CD4-positive, alpha-beta T cell (primary cell): ENCODE results near the gene SUPT6H. TPM values are rescaled to one million over a fixed set of nuclear protein-coding genes. Genes with fewer than 3 reads are reported as not detected.

Experiments used
- ATAC-seq: fragments of 200-7000 bp; cut with Tn5 transposase; one replicate; pipeline ENCODE4 v1.10.0; 2022; ENCODE audit warnings: mild to moderate bottlenecking; ENCODE audit not compliant: poor library complexity
- CTCF ChIA-PET: fragments of 350-600 bp; sonication (Branson Sonifier 250); formaldehyde crosslinking; loops from one replicate; lab custom pipeline; 2021; ENCODE audit warnings: antibody characterized with exemption, inconsistent platforms; lab: Charles Lee
- POLR2A ChIA-PET: fragments of 350-600 bp; sonication (Branson Sonifier 250); formaldehyde crosslinking; loops from one replicate; lab custom pipeline; 2021; ENCODE audit warnings: antibody characterized with exemption, inconsistent platforms; lab: Charles Lee
- DNase-seq, 14 experiments: peaks; one replicate each; pipeline ENCODE4 v3.0.0-alpha.2; 2013 to 2020; ENCODE audit warnings: mixed read lengths in 2 of 14
- H3K27ac ChIP-seq, 2 donors: one replicate each; pipeline versions ENCODE4 v1.5.1 to v1.7.0; 2013; ENCODE audit warnings: low read length in 2 of 2, low read depth in 1 of 2, mild to moderate bottlenecking in 1 of 2
- H3K27me3 ChIP-seq, 2 experiments: 1 replicate in 1 of 2; 2 replicates in 1 of 2; pipeline versions ENCODE4 v1.6.1 to v1.7.0; 2013; ENCODE audit warnings: low read length in 2 of 2, control low read depth in 1 of 2, mild to moderate bottlenecking in 1 of 2, moderate library complexity in 1 of 2; ENCODE audit not compliant: insufficient read depth in 2 of 2, control insufficient read depth in 1 of 2
- H3K36me3 ChIP-seq: one replicate; pipeline ENCODE4 v1.6.1; 2013; ENCODE audit warnings: low read length, control low read depth; ENCODE audit not compliant: insufficient read depth
- H3K4me1 ChIP-seq: one replicate; pipeline ENCODE4 v1.6.1; 2013; ENCODE audit warnings: low read length, control low read depth; ENCODE audit not compliant: insufficient read depth
- H3K4me3 ChIP-seq: one replicate; pipeline ENCODE4 v1.5.1; 2013; ENCODE audit warnings: mild to moderate bottlenecking, low read length, moderate library complexity
- H3K9me3 ChIP-seq, 2 experiments: 1 replicate in 1 of 2; 2 replicates in 1 of 2; pipeline versions ENCODE4 v1.6.1 to v1.7.0; 2013; ENCODE audit warnings: low read length in 2 of 2, mild to moderate bottlenecking in 2 of 2, control low read depth in 1 of 2, moderate library complexity in 1 of 2; ENCODE audit not compliant: control insufficient read depth in 1 of 2, insufficient read depth in 1 of 2
- H3K27ac Mint-ChIP-seq: one replicate; pipeline ENCODE4 v1.8.0; 2020; ENCODE audit warnings: mixed read lengths
- H3K27me3 Mint-ChIP-seq: one replicate; pipeline ENCODE4 v1.8.0; 2021; ENCODE audit warnings: mixed read lengths
- H3K36me3 Mint-ChIP-seq: one replicate; pipeline ENCODE4 v1.8.0; 2021; ENCODE audit warnings: low read depth, mixed read lengths
- H3K4me1 Mint-ChIP-seq: one replicate; pipeline ENCODE4 v1.8.0; 2021; ENCODE audit warnings: low read depth, mixed read lengths
- H3K4me3 Mint-ChIP-seq: one replicate; pipeline ENCODE4 v1.8.0; 2020; ENCODE audit warnings: mild to moderate bottlenecking, mixed read lengths
- H3K9me3 Mint-ChIP-seq: one replicate; pipeline ENCODE4 v1.8.0; 2020; ENCODE audit warnings: mixed read lengths
- CTCF ChIP-seq: fragments of 200-600 bp; IDR thresholded peaks from one replicate; pipeline ENCODE4 v1.8.0; 2022; ENCODE audit warnings: antibody characterized with exemption, mild to moderate bottlenecking
- intact Hi-C, 2 experiments: fragments of 100-400 bp; cut with DNase I in 1 of 2; cut with micrococcal nuclease in 1 of 2; formaldehyde crosslinking; loops; one replicate each; pipeline versions ENCODE4 v1.15.1 to v1.9.0; 2023 to 2025; cut with DNase I, micrococcal nuclease
- total RNA-seq, 174 experiments: library from RNA in 2 of 174; stranded (reverse) in 2 of 174; gene quantifications; one replicate each; pipeline ENCODE4 v1.2.3 and lab custom pipeline; 2021 to 2026

SUPT6H gene
- total RNA-seq, 2 experiments from 2014 or later = 149 to 151 TPM

- no peak for ATAC-seq
- TF ChIP-seq CTCF = no peak
- DNase-seq = no peak
- Mint-ChIP-seq H3K36me3 (peaks cover 22% of the 10 kb centered on the region), H3K4me3 (peak overlapping the region; percentile 45), H3K4me1 (peaks cover 30% of the 10 kb centered on the region), H3K27me3 (no peaks in the 10 kb centered on the region), H3K27ac (peak overlapping the region; percentile 88), H3K9me3 (no peaks in the 10 kb centered on the region)
- peak overlapping the region in 1 of 2 donors; percentile 17 for H3K27ac ChIP-seq
- no peaks in the 10 kb centered on the region for H3K27me3 ChIP-seq
- H3K36me3 ChIP-seq = peaks cover 30% of the 10 kb centered on the region
- H3K4me1 ChIP-seq = peaks cover 49% of the 10 kb centered on the region
- ChIA-PET CTCF (interaction anchor here (1.4 to 12.6 kb wide), 2 partner anchors 16 to 20 kb away, joined by 4 to 373 read pairs; partner anchors contain the start of genes NEK8 and TLCD1), POLR2A (interaction anchor here (2.3 to 13.8 kb wide), 2 partner anchors 19 to 27 kb away, joined by 7 to 268 read pairs; partner anchors contain the start of genes NEK8, RPL23A and TLCD1)
- no peaks in the 10 kb centered on the region for H3K9me3 ChIP-seq
- intact Hi-C loops = loop anchor here in 1 of 2 experiments (10.0 kb wide), 1 partner anchor 838 kb away; the partner anchor contains the start of gene GIT1
- no peak overlapping the region for H3K4me3 ChIP-seq
These were observed 85.2 kb downstream of the SUPT6H start for GRCh38 chr17:28747051-28747691.

- ChIA-PET POLR2A (interaction anchor here (0.6 to 13.8 kb wide), 4 partner anchors 20 to 30 kb away, joined by 4 to 268 read pairs (median 6); partner anchors contain the start of genes NEK8, RPL23A and TLCD1), CTCF (interaction anchor here (12.6 kb wide), 1 partner anchor 21 kb away, joined by 373 read pairs; the partner anchor contains the start of genes NEK8 and TLCD1)
- ATAC-seq = no peak
- DNase-seq = no peak
- no peak for TF ChIP-seq CTCF
- Mint-ChIP-seq H3K36me3 (peaks cover 22% of the 10 kb centered on the region), H3K9me3 (no peaks in the 10 kb centered on the region), H3K4me1 (peaks cover 30% of the 10 kb centered on the region), H3K27me3 (no peaks in the 10 kb centered on the region), H3K27ac (peak overlapping the region; percentile 15), H3K4me3 (peak overlapping the region; percentile 42)
- no peaks in the 10 kb centered on the region for H3K9me3 ChIP-seq
- H3K4me3 ChIP-seq = no peak overlapping the region
- intact Hi-C loops = loop anchor here in 1 of 2 experiments (10.0 kb wide), 1 partner anchor 837 kb away; the partner anchor contains the start of gene GIT1
- peaks cover 46% of the 10 kb centered on the region for H3K4me1 ChIP-seq
- H3K27ac ChIP-seq = no peak overlapping the region
- no peaks in the 10 kb centered on the region for H3K27me3 ChIP-seq
- H3K36me3 ChIP-seq = peaks cover 30% of the 10 kb centered on the region
These were observed 86.1 kb downstream of the SUPT6H start for GRCh38 chr17:28747801-28748750.
